IMR-90 (cell line): Measurements from ENCODE around the gene TBC1D10B. TPM values are rescaled to one million over a fixed set of nuclear protein-coding genes. Genes with fewer than 3 reads are reported as not detected.
A peak's percentile ranks its signal among the peaks of the same experiment; 100 is the strongest.

ENCODE experiments used
- ATAC-seq: fragments of 200-7000 bp; cut with Tn5 transposase; 2 replicates; pipeline ENCODE4 v1.9.1; 2020; ENCODE audit warnings: low read depth, mild to moderate bottlenecking, moderate library complexity
- BruUV-seq: library from RNA; stranded (reverse); fragments of 400-500 nt; replicated peaks from 2 replicates; lab custom pipeline; 2021; lab: Mats Ljungman, UMichigan
- CTCF ChIA-PET: fragments of 300-600 bp; formaldehyde crosslinking; extraction: SDS; loops from one replicate; lab custom pipeline; 2021; ENCODE audit warnings: antibody characterized with exemption; lab: Yijun Ruan, JAX
- POLR2A ChIA-PET: fragments of 300-600 bp; sonication (Branson Sonifier 250); formaldehyde crosslinking; loops from one replicate; lab custom pipeline; 2022; ENCODE audit warnings: antibody characterized with exemption; ENCODE audit not compliant: unreplicated experiment; lab: Charles Lee
- DNase-seq: peaks from one replicate; pipeline ENCODE4 v3.0.0; 2013
- H2AFZ ChIP-seq: replicated peaks from 2 replicates; pipeline ENCODE3; 2013; ENCODE audit warnings: low read length, mild to moderate bottlenecking; ENCODE audit not compliant: poor library complexity
- H2AK5ac ChIP-seq: 2 replicates; pipeline ENCODE4 v1.6.1; 2013; ENCODE audit warnings: low read depth, low read length, inconsistent platforms
- H2AK9ac ChIP-seq: replicated peaks from 2 replicates; pipeline ENCODE3; 2013; ENCODE audit warnings: mild to moderate bottlenecking, low read depth, low read length, moderate library complexity; ENCODE audit not compliant: poor library complexity
- H2BK120ac ChIP-seq: 2 replicates; pipeline ENCODE4 v1.6.1; 2013; ENCODE audit warnings: low read depth, low read length, inconsistent platforms
- H2BK15ac ChIP-seq: 3 replicates; pipeline ENCODE4 v1.6.1; 2013; ENCODE audit warnings: low read depth, low read length, inconsistent platforms
- H2BK20ac ChIP-seq: 2 replicates; pipeline ENCODE4 v1.6.1; 2013; ENCODE audit warnings: low read depth, mild to moderate bottlenecking, inconsistent platforms, low read length, moderate library complexity
- H2BK5ac ChIP-seq: 2 replicates; pipeline ENCODE4 v1.6.1; 2013; ENCODE audit warnings: mild to moderate bottlenecking, low read depth, low read length, inconsistent platforms; ENCODE audit not compliant: poor library complexity, severe bottlenecking
- H3K14ac ChIP-seq: replicated peaks from 2 replicates; pipeline ENCODE4 v1.6.1; 2013; ENCODE audit warnings: low read depth, low read length, inconsistent platforms
- H3K18ac ChIP-seq: 2 replicates; pipeline ENCODE4 v1.6.1; 2013; ENCODE audit warnings: low read depth, low read length, control low read depth
- H3K23ac ChIP-seq: 2 replicates; pipeline ENCODE4 v1.6.1; 2013; ENCODE audit warnings: low read depth, low read length, inconsistent platforms
- H3K27ac ChIP-seq: 2 replicates; pipeline ENCODE4 v1.5.1; 2013; ENCODE audit warnings: mild to moderate bottlenecking, control low read depth, low read length; ENCODE audit not compliant: insufficient read depth
- H3K27me3 ChIP-seq: 2 replicates; pipeline ENCODE4 v1.6.1; 2013; ENCODE audit warnings: low read length; ENCODE audit not compliant: control insufficient read depth, insufficient read depth
- H3K36me3 ChIP-seq: 2 replicates; pipeline ENCODE4 v1.6.1; 2013; ENCODE audit warnings: low read length, mixed read lengths; ENCODE audit not compliant: control insufficient read depth, insufficient read depth
- H3K4ac ChIP-seq: 2 replicates; pipeline ENCODE4 v1.6.1; 2013; ENCODE audit warnings: low read depth, low read length, inconsistent platforms
- H3K4me1 ChIP-seq: 2 replicates; pipeline ENCODE4 v1.6.1; 2013; ENCODE audit warnings: low read length, mixed read lengths; ENCODE audit not compliant: control insufficient read depth, insufficient read depth
- H3K4me2 ChIP-seq: 2 replicates; pipeline ENCODE4 v1.6.1; 2013; ENCODE audit warnings: low read depth, mild to moderate bottlenecking, control low read depth, low read length, moderate library complexity
- H3K4me3 ChIP-seq: 2 replicates; pipeline ENCODE4 v1.5.1; 2013; ENCODE audit warnings: low read depth, mild to moderate bottlenecking, control low read depth, low read length, moderate library complexity; ENCODE audit not compliant: insufficient read depth
- H3K56ac ChIP-seq: 2 replicates; pipeline ENCODE4 v1.6.1; 2013; ENCODE audit warnings: low read length, inconsistent platforms; ENCODE audit not compliant: insufficient read depth; ENCODE audit errors: extremely low read depth
- H3K79me1 ChIP-seq, 2 experiments: 2 replicates each; pipeline ENCODE4 v1.6.1; 2013; ENCODE audit warnings: low read length in 2 of 2, inconsistent platforms in 1 of 2, low read depth in 1 of 2
- H3K9ac ChIP-seq: 2 replicates; pipeline ENCODE4 v1.6.1; 2013; ENCODE audit warnings: low read depth, low read length, control low read depth
- H3K9me1 ChIP-seq: 2 replicates; pipeline ENCODE4 v1.6.1; 2013; ENCODE audit warnings: low read length, inconsistent platforms; ENCODE audit not compliant: insufficient read depth
- H3K9me3 ChIP-seq: 2 replicates; pipeline ENCODE4 v1.6.1; 2013; ENCODE audit warnings: low read length; ENCODE audit not compliant: control insufficient read depth, insufficient read depth
- H4K20me1 ChIP-seq: 2 replicates; pipeline ENCODE4 v1.6.1; 2013; ENCODE audit warnings: low read length, inconsistent platforms; ENCODE audit not compliant: insufficient read depth
- H4K5ac ChIP-seq: 2 replicates; pipeline ENCODE4 v1.6.1; 2013; ENCODE audit warnings: mild to moderate bottlenecking, low read depth, low read length, control low read depth
- H4K8ac ChIP-seq, 2 experiments: 2 replicates each; pipeline ENCODE4 v1.6.1; 2013; ENCODE audit warnings: low read depth in 2 of 2, low read length in 2 of 2, control low read depth in 1 of 2, inconsistent platforms in 1 of 2
- H4K91ac ChIP-seq: 2 replicates; pipeline ENCODE4 v1.6.1; 2013; ENCODE audit warnings: low read depth, low read length, inconsistent platforms; ENCODE audit not compliant: insufficient read depth
- BHLHE40 ChIP-seq: fragments of 150-350 bp; IDR thresholded peaks from 2 replicates; pipeline ENCODE4 v1.6.1; 2016; ENCODE audit warnings: mild to moderate bottlenecking, low read depth, low read length
- CEBPB ChIP-seq: IDR thresholded peaks from 2 replicates; pipeline ENCODE4 v1.6.1; 2012; ENCODE audit warnings: low read depth, low read length, improper control_type of control experiment
- CHD1 ChIP-seq: IDR thresholded peaks from 2 replicates; pipeline ENCODE4 v1.6.1; 2012; ENCODE audit warnings: low read depth, low read length, improper control_type of control experiment
- CTCF ChIP-seq: conservative IDR thresholded peaks from 2 replicates; pipeline ENCODE4 v1.5.1; 2012; ENCODE audit warnings: mild to moderate bottlenecking, low read depth, low read length, improper control_type of control experiment
- ELK1 ChIP-seq: fragments of 150-350 bp; IDR thresholded peaks from 2 replicates; pipeline ENCODE4 v1.6.1; 2016; ENCODE audit warnings: low read depth, mild to moderate bottlenecking, low read length, moderate library complexity, borderline replicate concordance
- FOS ChIP-seq: fragments of 150-350 bp; IDR thresholded peaks from 2 replicates; pipeline ENCODE4 v1.6.1; 2016; ENCODE audit warnings: low read depth, low read length
- MAFK ChIP-seq: IDR thresholded peaks from 2 replicates; pipeline ENCODE4 v1.6.1; 2012; ENCODE audit warnings: low read depth, low read length, improper control_type of control experiment
- MXI1 ChIP-seq: IDR thresholded peaks from 2 replicates; pipeline ENCODE4 v1.6.1; 2012; ENCODE audit warnings: low read depth, mild to moderate bottlenecking, low read length, moderate library complexity, borderline replicate concordance
- POLR2A ChIP-seq: IDR thresholded peaks from 2 replicates; pipeline ENCODE4 v1.6.1; 2012; ENCODE audit warnings: mild to moderate bottlenecking, low read depth, low read length
- RCOR1 ChIP-seq: IDR thresholded peaks from 2 replicates; pipeline ENCODE4 v1.6.1; 2012; ENCODE audit warnings: mild to moderate bottlenecking, low read length, improper control_type of control experiment; ENCODE audit not compliant: insufficient replicate concordance
- RFX5 ChIP-seq: IDR thresholded peaks from 2 replicates; pipeline ENCODE4 v1.8.0; 2012; ENCODE audit warnings: low read depth, mild to moderate bottlenecking, low read length, moderate library complexity
- WGBS, 2 experiments: methylation state at CpG; one replicate each; pipeline versions ENCODE4 v1.1.5 to v1.1.7; 2013; ENCODE audit warnings: missing lambda C conversion rate in 2 of 2; ENCODE audit not compliant: insufficient read length in 1 of 2; ENCODE audit errors: extremely low coverage in 2 of 2; 5-methylcytosine and 5-hydroxymethylcytosine counted together
- dilution Hi-C: fragments of 300-500 bp; cut with HindIII; formaldehyde crosslinking; loops from one replicate; pipeline ENCODE4 v1.14.3; 2018; ENCODE audit warnings: low sequenced_read_pairs; ENCODE audit not compliant: unreplicated experiment
- in situ Hi-C: fragments of 300-500 bp; cut with MboI; formaldehyde crosslinking; loops from 3 replicates; pipeline ENCODE4 v1.14.3; 2019; ENCODE audit warnings: low sequenced_read_pairs, inconsistent platforms, mixed read lengths
- intact Hi-C: fragments of 100-400 bp; cut with micrococcal nuclease; formaldehyde crosslinking; loops from 2 replicates; pipeline ENCODE4 v1.10.0; 2022
- polyA plus RNA-seq, 3 experiments: library from polyadenylated mRNA; depleted of rRNA; stranded (reverse); fragments of >200 nt; gene quantifications; 2 replicates each; pipeline ENCODE4 v1.2.3, GENCODE V29; 2012; ENCODE audit warnings: low replicate concordance in 1 of 3
- total RNA-seq: library from RNA; depleted of rRNA; stranded (reverse); fragments of >200 nt; gene quantifications from 2 replicates; pipeline ENCODE4 v1.2.3, GENCODE V29; 2012

Gene TBC1D10B
- total and polyA plus RNA-seq, 2 of the 4 experiments (the other 2 are of a cell fraction), result 8.4 to 24.9 TPM

- peak; percentile 74 for TF ChIP-seq FOS
- TF ChIP-seq POLR2A, result peak; percentile 76
- peak; percentile 95 for TF ChIP-seq BHLHE40
These were observed 14.9 kb downstream of the TBC1D10B start, which contains the start of gene CD2BP2 (continued) for GRCh38 chr16:30355144-30355953.

- peak overlapping the region; percentile 93 for H3K4me2 ChIP-seq
- no peak overlapping the region; the same call in 2 of the 3 replicates for H2BK15ac ChIP-seq
- peak overlapping the region; percentile 55 to 86 for H4K8ac ChIP-seq
- DNase-seq (peak; percentile 16), ATAC-seq (peak; percentile 46)
- H2BK120ac ChIP-seq, result peak overlapping the region; percentile 53; the same call in 1 of the 2 replicates
- H3K27ac ChIP-seq, result peak overlapping the region; percentile 84
- H3K4me1 ChIP-seq, result peaks cover 7% of the 10 kb centered on the region; the same call in 1 of the 2 replicates
- peak overlapping the region; percentile 70 for H3K4me3 ChIP-seq
- no peaks in the 10 kb centered on the region for H3K27me3 ChIP-seq
- ChIA-PET CTCF (no interaction called here), POLR2A (no interaction called here)
- H3K56ac ChIP-seq, result peak overlapping the region; percentile 69
- peak overlapping the region; percentile 96 for H2AK9ac ChIP-seq
- H3K9me1 ChIP-seq, result peaks cover 9% of the 10 kb centered on the region
- no peaks in the 10 kb centered on the region for H3K9me3 ChIP-seq
- H4K20me1 ChIP-seq, result peaks cover 17% of the 10 kb centered on the region; the same call in 1 of the 2 replicates
- intact Hi-C loops, result no loop called here
- WGBS, 2 experiments, result 0% methylated on average over 14 of the region's 36 CpGs; no CpG with 5 or more reads in 1 of the 2 experiments
- H4K91ac ChIP-seq, result peak overlapping the region; percentile 81
- H2AFZ ChIP-seq, result peak overlapping the region; percentile 99
- H3K18ac ChIP-seq, result peak overlapping the region; percentile 4; the same call in 1 of the 2 replicates
- H3K4ac ChIP-seq, result peak overlapping the region; percentile 93
- peak overlapping the region; percentile 77 for H2BK5ac ChIP-seq
- peaks cover 49% of the 10 kb centered on the region for H3K36me3 ChIP-seq
- in situ Hi-C loops, result no loop called here
- H3K9ac ChIP-seq, result peak overlapping the region; percentile 80
- BruUV-seq, result no TSS peak
- peak overlapping the region; percentile 78 for H2AK5ac ChIP-seq
- peak overlapping the region; percentile 65 for H4K5ac ChIP-seq
- dilution Hi-C loops, result no loop called here
- no peak overlapping the region for H2BK20ac ChIP-seq
- H3K14ac ChIP-seq, result peak overlapping the region; percentile 81
- peaks cover 0 to 70% of the 10 kb centered on the region in 2 experiments; a peak in 3 of 4 replicates for H3K79me1 ChIP-seq
- peak overlapping the region; percentile 79 for H3K23ac ChIP-seq
- TF ChIP-seq RFX5, result no peak
- no peak for TF ChIP-seq CEBPB
- no peak for TF ChIP-seq MAFK
- TF ChIP-seq MXI1, result no peak
- TF ChIP-seq CHD1, result no peak
- no peak for TF ChIP-seq BHLHE40
- no peak for TF ChIP-seq ELK1
- no peak for TF ChIP-seq FOS
- TF ChIP-seq CTCF, result no peak
- no peak for TF ChIP-seq RCOR1
- no peak; the same call in 1 of the 2 replicates for TF ChIP-seq POLR2A
These were observed 15.7 kb downstream of the TBC1D10B start for GRCh38 chr16:30354423-30355143.
